ENCODE measurements around the gene APPL2. TPM values are rescaled to one million over a fixed set of nuclear protein-coding genes. Genes with fewer than 3 reads are reported as not detected.

The APPL2 gene
- total and polyA plus RNA-seq, 2 of the 13 experiments (the other 11 are each of a cell fraction or from before 2014, with no cell fraction given): 9.9 to 11.1 TPM

- Histone ChIP-seq H3K4me3 (replicated peaks in 1 of 3; ENCODE audit: insufficient read depth in 1 of 3, low read depth in 2 of 3, low read length in 3 of 3) (no peak overlapping the region), H4K20me1 (ENCODE audit: insufficient read depth, low read length) (no peaks in the 10 kb centered on the region), H3K27ac (ENCODE audit: extremely low read length, insufficient read depth, low read length) (no peak overlapping the region), H3K9ac (ENCODE audit: insufficient read depth, low read depth, low read length) (no peak overlapping the region), H3K79me2 (ENCODE audit: insufficient read depth, low read length) (no peaks in the 10 kb centered on the region), H3K4me2 (ENCODE audit: low read depth, low read length) (no peak overlapping the region), H3K4me1 (ENCODE audit: insufficient read depth, low read length) (no peaks in the 10 kb centered on the region), H3K9me3 (ENCODE audit: low read length) (no peaks in the 10 kb centered on the region), H2AFZ (ENCODE audit: low read length) (no peak overlapping the region), H3K36me3 (replicated peaks in 1 of 2; ENCODE audit: control insufficient read depth in 1 of 2, insufficient read depth in 2 of 2, low read length in 2 of 2) (no peaks in the 10 kb centered on the region), H3K27me3 (ENCODE audit: control insufficient read depth in 1 of 2, insufficient read depth in 2 of 2, low read length in 2 of 2) (no peaks in the 10 kb centered on the region)
- POLR2A ChIA-PET: no interaction called here
- no peak for FAIRE-seq
- ATAC-seq: no peak
- intact Hi-C loops (cut with micrococcal nuclease; ENCODE audit: unreplicated experiment) (no loop called here), in situ Hi-C loops (cut with HindIII; ENCODE audit: extremely low pct_ligation_motif_present, low pct_unique_long_range_greater_than_20kb) (no loop called here)
- DNase-seq (ENCODE audit: low spot score): no peak
- CTCF ChIA-PET (ENCODE audit: low intra/inter-chr PET ratio, low total read pairs): no interaction called here
- 47% methylated on average over 2 of the region's 2 CpGs for WGBS (ENCODE audit: low lambda C conversion rate)
- BruUV-seq (replicated peaks): no TSS peak
- no peak for TF ChIP-seq CEBPB (IDR thresholded peaks at IDR 0.05; ENCODE audit: borderline replicate concordance, low read depth, low read length)
- TF ChIP-seq FOXK2 (IDR thresholded peaks at IDR 0.05): no peak
- no peak for TF ChIP-seq HHEX (CRISPR knock-in tag; IDR thresholded peaks at IDR 0.05)
- TF ChIP-seq MAX (IDR thresholded peaks at IDR 0.05): no peak
- no peak for TF ChIP-seq MAZ (IDR thresholded peaks at IDR 0.05; ENCODE audit: borderline replicate concordance, low read depth, low read length)
- TF ChIP-seq MAZ (CRISPR knock-in tag; IDR thresholded peaks at IDR 0.05; ENCODE audit: low read depth): no peak
- TF ChIP-seq ZSCAN9 (CRISPR knock-in tag; IDR thresholded peaks at IDR 0.05; ENCODE audit: borderline replicate concordance): no peak
- no peak for TF ChIP-seq ZBTB34 (CRISPR knock-in tag; IDR thresholded peaks at IDR 0.05)
- no peak for TF ChIP-seq ZNF574 (CRISPR knock-in tag; IDR thresholded peaks at IDR 0.05)
- TF ChIP-seq CAMTA2 (CRISPR knock-in tag; IDR thresholded peaks at IDR 0.05; ENCODE audit: borderline replicate concordance): no peak
- TF ChIP-seq EZH2 (conservative IDR thresholded peaks at IDR 0.05; ENCODE audit: low read depth, low read length): no peak
- no peak for TF ChIP-seq E2F1 (CRISPR knock-in tag; IDR thresholded peaks at IDR 0.05)
Observed at GRCh38 chr12:105256011-105256410, 20.0 kb upstream of the APPL2 start.
